ENCODE results near the gene SRP68.

The SRP68 gene

GRCh38 chr17:76040376-76040775 lies 31.9 kb downstream of the SRP68 start:
- no peaks in the 10 kb centered on the region for H3K27me3 ChIP-seq (replicated peaks)
- DNase-seq = no peak
- in situ Hi-C loops (cut with HindIII; ENCODE audit: low pct_ligation_motif_present, low sequenced_read_pairs) = no loop called here
- TF ChIP-seq CTCF (IDR thresholded peaks at IDR 0.05; ENCODE audit: low read depth, low read length, missing control alignments) = no peak
- H3K4me3 ChIP-seq (ENCODE audit: low read depth, low read length) = no peak overlapping the region
- H3K27ac ChIP-seq = no peak overlapping the region
- peaks cover 71% of the 10 kb centered on the region for H3K36me3 ChIP-seq (replicated peaks)

GRCh38 chr17:76039121-76039520 lies 33.2 kb downstream of the SRP68 start:
- TF ChIP-seq CTCF (IDR thresholded peaks at IDR 0.05; ENCODE audit: low read depth, low read length, missing control alignments) = no peak
- no peak for DNase-seq
- in situ Hi-C loops (cut with HindIII; ENCODE audit: low pct_ligation_motif_present, low sequenced_read_pairs) = no loop called here
- Histone ChIP-seq H3K27ac (no peak overlapping the region), H3K4me3 (ENCODE audit: low read depth, low read length) (no peak overlapping the region), H3K36me3 (replicated peaks) (peaks cover 61% of the 10 kb centered on the region), H3K27me3 (replicated peaks) (no peaks in the 10 kb centered on the region)

DNA sequence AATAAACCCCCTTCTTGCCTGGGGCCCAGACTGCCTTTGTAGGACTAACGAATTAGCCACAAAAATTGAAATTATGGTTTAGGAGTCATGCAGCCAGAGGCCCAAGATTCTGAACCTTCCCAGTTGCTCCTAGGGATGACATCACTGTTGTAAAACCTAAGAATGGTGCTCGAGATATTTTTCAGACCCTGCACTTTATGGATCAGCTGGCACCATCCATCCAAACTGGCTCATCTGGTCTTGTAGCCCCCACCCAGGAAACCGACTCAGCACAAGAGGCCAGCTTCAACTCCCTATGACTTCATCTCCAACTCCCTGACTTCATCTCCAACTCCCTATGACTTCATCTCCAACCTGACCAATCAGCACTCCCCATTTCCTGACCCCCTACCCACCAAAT lies 34.3 kb downstream of the SRP68 start:
- in situ Hi-C loops (cut with HindIII; ENCODE audit: low pct_ligation_motif_present, low sequenced_read_pairs) = no loop called here
- H3K27ac ChIP-seq = no peak overlapping the region
- H3K4me3 ChIP-seq (ENCODE audit: low read depth, low read length) = no peak overlapping the region
- TF ChIP-seq CTCF (IDR thresholded peaks at IDR 0.05; ENCODE audit: low read depth, low read length, missing control alignments) = no peak
- H3K36me3 ChIP-seq (replicated peaks) = peaks cover 50% of the 10 kb centered on the region
- H3K27me3 ChIP-seq (replicated peaks) = no peaks in the 10 kb centered on the region
- DNase-seq = no peak

- Histone ChIP-seq H3K36me3 (replicated peaks) (peaks cover 40% of the 10 kb centered on the region), H3K4me3 (ENCODE audit: low read depth, low read length) (no peak overlapping the region), H3K27ac (no peak overlapping the region), H3K27me3 (replicated peaks) (no peaks in the 10 kb centered on the region)
- in situ Hi-C loops (cut with HindIII; ENCODE audit: low pct_ligation_motif_present, low sequenced_read_pairs) = no loop called here
- DNase-seq = no peak
- TF ChIP-seq CTCF (IDR thresholded peaks at IDR 0.05; ENCODE audit: low read depth, low read length, missing control alignments) = no peak
Observed at GRCh38 chr17:76036497-76037261, 35.6 kb downstream of the SRP68 start.

- H3K36me3 ChIP-seq (replicated peaks) = peaks cover 20% of the 10 kb centered on the region
- no peak for DNase-seq
- H3K27me3 ChIP-seq (replicated peaks) = no peaks in the 10 kb centered on the region
- in situ Hi-C loops (cut with HindIII; ENCODE audit: low pct_ligation_motif_present, low sequenced_read_pairs) = no loop called here
- no peak overlapping the region for H3K27ac ChIP-seq
- no peak overlapping the region for H3K4me3 ChIP-seq (ENCODE audit: low read depth, low read length)
- no peak for TF ChIP-seq CTCF (IDR thresholded peaks at IDR 0.05; ENCODE audit: low read depth, low read length, missing control alignments)
Observed at GRCh38 chr17:76034428-76035350, 37.6 kb downstream of the SRP68 start.

All from brain microvascular endothelial cell (primary cell).